Gastroesophageal sphincter (tissue), 3 donors: ENCODE data around the gene CLCN4.

Experiments
- EP300 ChIP-seq: sonication (generic); formaldehyde crosslinking; IDR thresholded peaks from one replicate; pipeline ENCODE4 v1.6.1; 2017; ENCODE audit warnings: antibody characterized with exemption, mild to moderate bottlenecking
- POLR2A ChIP-seq, 2 donors: fragments of 450-650 bp; IDR thresholded peaks; one replicate each; pipeline ENCODE4 v1.6.1; 2017; ENCODE audit warnings: antibody characterized with exemption in 2 of 2, mild to moderate bottlenecking in 2 of 2, moderate library complexity in 1 of 2
- TF ChIP-seq, protein P1 (sequence below), 4 experiments: fragments of 200-600 bp in 2 of 4; fragments of 450-650 bp in 2 of 4; sonication (generic) in 1 of 4; IDR thresholded peaks; one replicate each; pipeline ENCODE4 v1.5.1; 2017 to 2019; ENCODE audit warnings: antibody characterized with exemption in 4 of 4, mild to moderate bottlenecking in 2 of 4, moderate library complexity in 2 of 4

DNA sequence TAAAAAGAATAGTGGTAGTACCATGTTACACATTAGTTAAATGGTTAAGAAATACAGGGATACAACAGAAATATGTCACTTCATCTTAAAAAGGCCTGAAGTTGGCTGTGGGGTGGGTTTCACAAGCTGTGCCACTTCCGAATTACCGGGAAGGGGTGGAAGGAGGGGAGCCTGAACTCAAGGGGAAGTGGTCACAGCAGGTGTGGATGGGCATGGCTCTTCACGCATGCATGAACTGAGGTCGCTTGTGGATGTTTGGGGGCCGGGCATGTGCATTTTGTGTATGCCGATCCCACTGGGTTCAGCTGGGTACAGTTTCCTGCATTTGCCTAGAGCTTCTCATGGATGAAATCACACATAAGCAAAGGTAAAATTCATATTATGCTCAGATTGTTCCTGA, 64.9 kb downstream of the CLCN4 start:
- TF ChIP-seq, protein P1, sequence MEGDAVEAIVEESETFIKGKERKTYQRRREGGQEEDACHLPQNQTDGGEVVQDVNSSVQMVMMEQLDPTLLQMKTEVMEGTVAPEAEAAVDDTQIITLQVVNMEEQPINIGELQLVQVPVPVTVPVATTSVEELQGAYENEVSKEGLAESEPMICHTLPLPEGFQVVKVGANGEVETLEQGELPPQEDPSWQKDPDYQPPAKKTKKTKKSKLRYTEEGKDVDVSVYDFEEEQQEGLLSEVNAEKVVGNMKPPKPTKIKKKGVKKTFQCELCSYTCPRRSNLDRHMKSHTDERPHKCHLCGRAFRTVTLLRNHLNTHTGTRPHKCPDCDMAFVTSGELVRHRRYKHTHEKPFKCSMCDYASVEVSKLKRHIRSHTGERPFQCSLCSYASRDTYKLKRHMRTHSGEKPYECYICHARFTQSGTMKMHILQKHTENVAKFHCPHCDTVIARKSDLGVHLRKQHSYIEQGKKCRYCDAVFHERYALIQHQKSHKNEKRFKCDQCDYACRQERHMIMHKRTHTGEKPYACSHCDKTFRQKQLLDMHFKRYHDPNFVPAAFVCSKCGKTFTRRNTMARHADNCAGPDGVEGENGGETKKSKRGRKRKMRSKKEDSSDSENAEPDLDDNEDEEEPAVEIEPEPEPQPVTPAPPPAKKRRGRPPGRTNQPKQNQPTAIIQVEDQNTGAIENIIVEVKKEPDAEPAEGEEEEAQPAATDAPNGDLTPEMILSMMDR (IDR thresholded peaks at IDR 0.05): no peak
- TF ChIP-seq POLR2A (IDR thresholded peaks at IDR 0.05) (no peak), EP300 (no peak)
